ENCODE data around the gene ROBO4. TPM values are rescaled to one million over a fixed set of nuclear protein-coding genes. Genes with fewer than 3 reads are reported as not detected.

ROBO4 gene
- total RNA-seq, 1 donor from 2014 or later: not detected

DNA sequence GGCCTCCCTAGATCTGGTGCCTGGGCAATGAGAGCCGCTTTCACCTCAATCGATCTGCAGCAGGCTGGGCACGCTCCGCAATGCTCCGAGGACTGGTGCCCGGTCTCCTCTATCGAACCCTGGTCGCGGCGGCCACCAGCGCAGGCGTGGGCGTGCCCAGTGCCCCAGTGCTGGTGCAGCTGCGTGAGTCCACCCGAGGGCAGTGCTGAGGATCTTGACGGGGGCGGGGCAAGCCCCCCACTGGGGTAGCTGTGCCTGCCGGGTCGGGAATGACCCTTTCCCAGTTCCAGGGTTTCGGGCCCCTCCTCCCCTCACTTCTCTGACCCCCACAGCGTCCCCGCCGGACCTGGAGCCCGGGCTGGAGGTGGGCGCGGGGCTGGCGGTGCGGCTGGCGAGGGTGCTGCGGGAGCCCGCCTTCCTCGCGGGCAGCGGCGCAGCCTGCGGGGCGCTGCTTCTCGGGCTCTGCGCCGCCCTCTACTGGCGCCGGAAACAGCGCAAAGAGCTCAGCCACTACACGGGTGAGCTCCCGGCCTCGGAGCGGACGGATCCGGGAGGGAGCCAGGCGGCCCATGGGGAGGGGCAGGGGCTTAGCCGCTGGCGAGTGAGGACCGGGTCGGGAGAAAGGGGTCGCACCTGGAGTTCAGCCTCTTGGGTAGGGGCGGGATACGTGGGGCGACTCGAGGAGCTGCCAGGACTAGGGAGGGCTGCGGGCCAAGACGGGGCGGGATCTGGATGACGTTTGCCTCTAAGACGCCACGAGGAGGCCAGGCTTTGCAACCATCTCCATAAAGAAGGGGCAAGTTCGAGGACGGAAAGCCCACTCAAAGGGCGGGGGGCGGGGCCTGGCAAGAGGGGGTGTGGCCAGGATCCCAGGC lies 21.5 kb downstream of the ROBO4 start:
- TF ChIP-seq, protein P1, sequence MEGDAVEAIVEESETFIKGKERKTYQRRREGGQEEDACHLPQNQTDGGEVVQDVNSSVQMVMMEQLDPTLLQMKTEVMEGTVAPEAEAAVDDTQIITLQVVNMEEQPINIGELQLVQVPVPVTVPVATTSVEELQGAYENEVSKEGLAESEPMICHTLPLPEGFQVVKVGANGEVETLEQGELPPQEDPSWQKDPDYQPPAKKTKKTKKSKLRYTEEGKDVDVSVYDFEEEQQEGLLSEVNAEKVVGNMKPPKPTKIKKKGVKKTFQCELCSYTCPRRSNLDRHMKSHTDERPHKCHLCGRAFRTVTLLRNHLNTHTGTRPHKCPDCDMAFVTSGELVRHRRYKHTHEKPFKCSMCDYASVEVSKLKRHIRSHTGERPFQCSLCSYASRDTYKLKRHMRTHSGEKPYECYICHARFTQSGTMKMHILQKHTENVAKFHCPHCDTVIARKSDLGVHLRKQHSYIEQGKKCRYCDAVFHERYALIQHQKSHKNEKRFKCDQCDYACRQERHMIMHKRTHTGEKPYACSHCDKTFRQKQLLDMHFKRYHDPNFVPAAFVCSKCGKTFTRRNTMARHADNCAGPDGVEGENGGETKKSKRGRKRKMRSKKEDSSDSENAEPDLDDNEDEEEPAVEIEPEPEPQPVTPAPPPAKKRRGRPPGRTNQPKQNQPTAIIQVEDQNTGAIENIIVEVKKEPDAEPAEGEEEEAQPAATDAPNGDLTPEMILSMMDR (IDR thresholded peaks at IDR 0.05): peak; percentile 45
- peaks cover 2% of the 10 kb centered on the region for H3K36me3 Mint-ChIP-seq (ENCODE audit: low read depth)
- peak; percentile 96 for ATAC-seq (ENCODE audit: low read depth)

DNA sequence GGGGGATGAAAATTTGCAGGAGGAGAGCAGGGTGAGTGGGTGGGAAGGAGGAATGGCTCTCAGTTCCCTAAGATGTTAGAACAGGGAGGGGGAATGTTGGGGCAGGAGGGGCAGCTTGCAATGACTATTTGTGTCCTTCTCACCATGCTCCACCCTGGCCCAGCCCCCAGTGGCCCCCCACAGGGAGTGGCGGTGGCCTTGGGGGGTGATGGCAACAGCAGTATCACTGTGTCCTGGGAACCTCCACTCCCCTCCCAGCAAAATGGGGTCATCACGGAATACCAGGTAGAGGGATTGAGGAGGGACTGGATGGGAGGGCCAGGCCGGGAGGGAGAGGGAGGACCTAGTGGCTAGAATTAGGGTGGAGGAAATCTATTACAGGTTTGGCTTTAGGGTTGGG lies 22.3 kb downstream of the ROBO4 start:
- POLR2A ChIA-PET: no interaction called here
- intact Hi-C loops (cut with micrococcal nuclease): no loop called here
- peaks cover 75% of the 10 kb centered on the region for H3K27me3 Mint-ChIP-seq

More for the DNA sequence above, 21.5 kb downstream of the ROBO4 start:
- ChIA-PET CTCF (interaction anchor here (0.7 to 1.5 kb wide), 9 partner anchors 10 to 266 kb away, joined by 3 to 11 read pairs (median 4); partner anchors contain the start of gene ROBO3), POLR2A (interaction anchor here (1.2 kb wide), 1 partner anchor 254 kb away, joined by 7 read pairs; the partner anchor contains the start of gene TBRG1)
- peak; percentile 67 for DNase-seq
- intact Hi-C loops (cut with micrococcal nuclease): loop anchor here (1.0 to 2.0 kb wide), 3 partner anchors 77 to 1011 kb away; partner anchors contain the start of gene HYLS1
- Mint-ChIP-seq H3K4me3 (peak overlapping the region; percentile 85), H3K27me3 (peaks cover 69% of the 10 kb centered on the region), H3K9me3 (no peaks in the 10 kb centered on the region), H3K4me1 (peaks cover 18% of the 10 kb centered on the region), H3K27ac (no peak overlapping the region)

DNA sequence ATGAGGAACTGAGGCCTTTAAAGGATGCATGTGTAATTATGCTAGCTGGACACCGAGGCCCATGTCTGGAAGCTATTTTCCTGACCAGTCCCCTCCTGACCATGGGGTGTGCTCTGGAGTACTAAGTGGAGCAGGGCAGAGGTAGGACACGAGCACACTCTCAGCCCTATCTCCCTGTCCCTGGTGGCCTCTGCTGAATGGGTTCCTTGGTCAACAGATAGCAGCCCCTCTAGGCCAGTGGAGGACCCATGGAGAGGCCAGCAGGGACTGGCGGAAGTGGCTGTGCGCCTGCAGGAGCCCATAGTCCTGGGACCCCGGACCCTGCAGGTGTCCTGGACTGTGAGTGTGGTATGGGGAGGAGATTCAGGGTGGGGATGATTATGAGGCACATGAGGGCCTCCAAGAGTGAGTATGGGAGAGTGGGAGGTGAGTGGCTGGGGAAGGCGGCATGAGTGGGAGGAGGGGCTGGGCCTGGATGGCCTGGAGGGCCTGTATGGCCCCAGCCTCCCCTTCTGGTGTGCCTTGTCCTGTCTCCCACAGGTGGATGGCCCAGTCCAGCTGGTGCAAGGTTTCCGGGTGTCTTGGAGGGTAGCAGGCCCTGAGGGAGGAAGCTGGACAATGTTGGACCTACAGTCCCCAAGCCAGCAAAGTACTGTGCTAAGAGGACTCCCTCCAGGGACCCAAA lies 23.0 kb downstream of the ROBO4 start:
- H3K4me3 Mint-ChIP-seq: peak overlapping the region; percentile 24
- CTCF ChIA-PET: no interaction called here
- TF ChIP-seq, protein P1 (IDR thresholded peaks at IDR 0.05): no peak
- intact Hi-C loops (cut with micrococcal nuclease): no loop called here
- POLR2A ChIA-PET: no interaction called here
- DNase-seq: no peak
- no peaks in the 10 kb centered on the region for H3K9me3 Mint-ChIP-seq
- H3K36me3 Mint-ChIP-seq (ENCODE audit: low read depth): peaks cover 2% of the 10 kb centered on the region
- H3K27me3 Mint-ChIP-seq: peaks cover 76% of the 10 kb centered on the region
- H3K27ac Mint-ChIP-seq: no peak overlapping the region
- no peak for ATAC-seq (ENCODE audit: low read depth)
- peaks cover 18% of the 10 kb centered on the region for H3K4me1 Mint-ChIP-seq

More for the DNA sequence above, 22.3 kb downstream of the ROBO4 start:
- H3K4me3 Mint-ChIP-seq: peak overlapping the region; percentile 53
- H3K4me1 Mint-ChIP-seq: peaks cover 18% of the 10 kb centered on the region
- ATAC-seq (ENCODE audit: low read depth) (no peak), DNase-seq (no peak)
- no peaks in the 10 kb centered on the region for H3K9me3 Mint-ChIP-seq
- TF ChIP-seq, protein P1 (IDR thresholded peaks at IDR 0.05): no peak
- no peak overlapping the region for H3K27ac Mint-ChIP-seq
- peaks cover 2% of the 10 kb centered on the region for H3K36me3 Mint-ChIP-seq (ENCODE audit: low read depth)
- CTCF ChIA-PET: interaction anchor here (1.3 to 1.5 kb wide), 3 partner anchors 9 to 231 kb away, joined by 4 to 9 read pairs (median 4); partner anchors contain the start of gene ROBO3

DNA sequence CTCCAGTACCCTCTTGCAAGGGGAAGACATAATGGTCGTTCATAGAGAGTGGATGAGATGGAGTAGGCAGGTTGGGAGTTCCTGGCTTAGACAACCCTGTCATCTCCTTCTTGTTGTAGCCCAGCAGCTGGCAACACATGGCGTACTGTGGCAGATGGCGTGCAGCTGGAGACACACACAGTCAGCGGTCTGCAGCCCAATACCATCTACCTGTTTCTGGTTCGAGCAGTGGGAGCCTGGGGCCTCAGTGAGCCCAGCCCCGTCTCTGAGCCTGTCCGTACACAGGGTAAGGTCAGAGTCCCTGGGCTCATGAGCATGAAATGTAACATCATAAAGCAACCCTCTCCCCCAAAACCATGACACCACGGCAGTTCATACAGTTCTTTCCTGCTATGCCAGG lies 23.7 kb downstream of the ROBO4 start:
- H3K27ac Mint-ChIP-seq: no peak overlapping the region
- H3K36me3 Mint-ChIP-seq (ENCODE audit: low read depth): peaks cover 2% of the 10 kb centered on the region
- ATAC-seq (ENCODE audit: low read depth): no peak
- H3K9me3 Mint-ChIP-seq: no peaks in the 10 kb centered on the region
- H3K4me3 Mint-ChIP-seq: no peak overlapping the region
- intact Hi-C loops (cut with micrococcal nuclease): no loop called here
- POLR2A ChIA-PET: no interaction called here
- H3K27me3 Mint-ChIP-seq: peaks cover 76% of the 10 kb centered on the region
- CTCF ChIA-PET: no interaction called here
- peaks cover 22% of the 10 kb centered on the region for H3K4me1 Mint-ChIP-seq
- TF ChIP-seq, protein P1 (IDR thresholded peaks at IDR 0.05): no peak
- DNase-seq: no peak

DNA sequence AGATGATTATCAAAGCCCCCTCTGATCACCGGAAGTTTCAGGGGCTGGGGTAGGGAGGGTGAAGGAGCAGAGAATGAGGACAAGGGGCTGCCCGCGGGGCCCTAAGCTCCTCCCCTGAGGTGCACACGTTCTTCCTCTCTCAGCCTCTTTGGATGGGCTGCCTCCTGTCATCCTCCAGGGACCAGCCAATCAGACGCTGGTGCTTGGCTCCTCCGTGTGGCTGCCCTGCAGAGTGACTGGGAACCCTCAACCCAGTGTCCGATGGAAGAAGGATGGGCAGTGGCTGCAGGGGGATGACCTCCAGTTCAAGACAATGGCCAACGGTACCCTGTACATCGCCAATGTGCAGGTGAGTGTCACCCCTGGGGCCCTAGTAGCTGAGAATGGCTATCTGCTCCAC lies 24.9 kb downstream of the ROBO4 start:
- Mint-ChIP-seq H3K27me3 (peaks cover 78% of the 10 kb centered on the region), H3K9me3 (no peaks in the 10 kb centered on the region), H3K36me3 (ENCODE audit: low read depth) (peaks cover 2% of the 10 kb centered on the region), H3K4me1 (peaks cover 22% of the 10 kb centered on the region), H3K4me3 (no peak overlapping the region), H3K27ac (no peak overlapping the region)
- DNase-seq (no peak), ATAC-seq (ENCODE audit: low read depth) (no peak)
- POLR2A ChIA-PET: no interaction called here
- TF ChIP-seq, protein P1 (IDR thresholded peaks at IDR 0.05): no peak
- CTCF ChIA-PET: no interaction called here
- intact Hi-C loops (cut with micrococcal nuclease): no loop called here

All from activated B cell treated with CpG ODN at 0.5 μM for 24 hours (primary cell).